Kidney (tissue), 22 donors: ENCODE data around the gene SIGLEC14. TPM values are rescaled to one million over a fixed set of nuclear protein-coding genes. Genes with fewer than 3 reads are reported as not detected.
"Not testable (repeated sequence)": the region's sequence is repeated elsewhere in the genome, so short reads cannot be mapped to it uniquely, and the experiment has no call there.

Experiments
- DNase-seq, 5 donors: peaks; one replicate each; pipeline ENCODE4 v3.0.0-alpha.2; 2013 to 2020
- FAIRE-seq: peaks from 2 replicates; lab custom pipeline; 2012; peaks lifted over from hg19 to GRCh38; lab: Jason Lieb, UNC
- H3K27ac ChIP-seq, 2 donors: one replicate each; pipeline ENCODE4 v1.7.0; 2013; ENCODE audit warnings: low read depth in 2 of 2, low read length in 2 of 2, inconsistent platforms in 1 of 2
- H3K27me3 ChIP-seq: one replicate; pipeline ENCODE4 v1.7.1; 2013; ENCODE audit warnings: low read length, inconsistent platforms; ENCODE audit not compliant: control insufficient read depth, insufficient read depth
- H3K36me3 ChIP-seq, 3 donors: one replicate each; pipeline versions ENCODE4 v1.7.0 to v1.7.1; 2013; ENCODE audit warnings: low read length in 3 of 3, control low read depth in 1 of 3, inconsistent platforms in 1 of 3; ENCODE audit not compliant: insufficient read depth in 3 of 3, control insufficient read depth in 2 of 3
- H3K4me1 ChIP-seq, 3 donors: one replicate each; pipeline versions ENCODE4 v1.7.0 to v1.7.1; 2013; ENCODE audit warnings: low read length in 3 of 3, inconsistent platforms in 1 of 3, low read depth in 1 of 3; ENCODE audit not compliant: control insufficient read depth in 2 of 3, insufficient read depth in 2 of 3
- H3K4me3 ChIP-seq, 3 donors: one replicate each; pipeline versions ENCODE4 v1.7.0 to v1.8.1; 2013; ENCODE audit warnings: low read length in 3 of 3, control low read depth in 1 of 3, inconsistent platforms in 1 of 3
- H3K9ac ChIP-seq, 3 donors: one replicate each; pipeline versions ENCODE4 v1.7.0 to v1.7.1; 2013; ENCODE audit warnings: low read length in 3 of 3, control low read depth in 1 of 3, inconsistent platforms in 1 of 3
- H3K9me3 ChIP-seq, 3 donors: one replicate each; pipeline versions ENCODE4 v1.7.0 to v1.7.1; 2013; ENCODE audit warnings: low read length in 3 of 3, control low read depth in 1 of 3, inconsistent platforms in 1 of 3; ENCODE audit not compliant: control insufficient read depth in 2 of 3, insufficient read depth in 1 of 3
- CTCF ChIP-seq: IDR thresholded peaks from 3 replicates; pipeline ENCODE4 v1.5.1; 2012; ENCODE audit warnings: mild to moderate bottlenecking, moderate library complexity, borderline replicate concordance; ENCODE audit not compliant: insufficient read depth; ENCODE audit errors: extremely low read depth
- intact Hi-C: fragments of 100-400 bp; cut with DNase I; formaldehyde crosslinking; loops from one replicate; pipeline ENCODE4 v1.11.1; 2022
- long read RNA-seq, 10 donors: library from polyadenylated mRNA in 1 of 10; unstranded in 1 of 10; transcript quantifications; one replicate each; pipeline ENCODE4 v2.0.0 and lab custom pipeline, GENCODE V29; 2021 to 2026
- polyA plus RNA-seq: library from polyadenylated mRNA; stranded (reverse); fragments of 350-450 nt; fragmentation: Illumina TruSeq; extraction: RNeasy Lipid Tissue Mini Kit (QIAGEN cat#74804); gene quantifications from one replicate; pipeline ENCODE4 v1.2.3, GENCODE V29; 2014; ENCODE audit warnings: low read depth, low replicate concordance; ENCODE audit not compliant: insufficient read depth
- total RNA-seq: library from RNA; stranded (reverse); fragmentation: NEBNext Ultra II Directional; extraction: Animal tissue kit (Norgen Biotek cat#: 25700); gene quantifications from one replicate; pipeline ENCODE4 v1.2.1, GENCODE V29; 2021
- donor health status: control.
- donor health status: control.
- donor health status: control.
- donor health status: control.
- donor health status: control.
- donor health status: DM: yes; HTN: yes; CAD: no.
- donor health status: Normal renal cell carcinoma (clear cell type).

The SIGLEC14 gene
- total RNA-seq: 11.5 TPM
- polyA plus RNA-seq: 0.26 TPM
- long read RNA-seq, donor 1: 0 reads
- long read RNA-seq, donor 2: 0 reads
- long read RNA-seq, donor 3: 0 reads
- long read RNA-seq, donor 4: 0 reads
- long read RNA-seq, donor 5: 0 reads
- long read RNA-seq, donor 6: 0 reads
- long read RNA-seq, donor 7: 0 reads
- long read RNA-seq, donor 8: 0 reads
- long read RNA-seq, donor 9: 0 reads
- long read RNA-seq, donor 10: 0 reads

- intact Hi-C loops: loop anchor here (10.0 kb wide), 1 partner anchor 172 kb away; the partner anchor contains the start of gene CEACAM18
- not testable (repeated sequence) for FAIRE-seq, DNase-seq, H3K36me3 ChIP-seq, H3K9ac ChIP-seq, H3K9me3 ChIP-seq, H3K27ac ChIP-seq, H3K4me1 ChIP-seq, H3K4me3 ChIP-seq, H3K27me3 ChIP-seq
Observed at GRCh38 chr19:51646730-51647129, at the start of gene SIGLEC14. Gene SIGLEC14 (minus strand): TSS chr19:51646825. CDS start chr19:51646759, 66 bp downstream.

- H3K9ac ChIP-seq: no peak overlapping the region
- no peaks in the 10 kb centered on the region for H3K9me3 ChIP-seq
- TF ChIP-seq CTCF: no peak
- peaks cover 0 to 11% (median 5%) of the 10 kb centered on the region in 3 donors for H3K4me1 ChIP-seq
- H3K27me3 ChIP-seq: no peaks in the 10 kb centered on the region
- no peak for FAIRE-seq
- H3K4me3 ChIP-seq: no peak overlapping the region
- no peak for DNase-seq
- H3K36me3 ChIP-seq: peaks cover 16 to 40% (median 21%) of the 10 kb centered on the region in 3 donors
- H3K27ac ChIP-seq: no peak overlapping the region
- intact Hi-C loops: no loop called here
Observed at GRCh38 chr19:51695702-51696315, 49.2 kb upstream of the SIGLEC14 start.

GRCh38 chr19:51695088-51695487 lies 48.5 kb upstream of the SIGLEC14 start:
- no peak overlapping the region for H3K9ac ChIP-seq
- no peaks in the 10 kb centered on the region for H3K9me3 ChIP-seq
- FAIRE-seq: no peak
- no peak for DNase-seq
- peaks cover 16 to 37% (median 21%) of the 10 kb centered on the region in 3 donors for H3K36me3 ChIP-seq
- no peaks in the 10 kb centered on the region for H3K27me3 ChIP-seq
- intact Hi-C loops: no loop called here
- H3K4me3 ChIP-seq: no peak overlapping the region
- H3K4me1 ChIP-seq: peaks cover 0 to 11% (median 5%) of the 10 kb centered on the region in 3 donors
- TF ChIP-seq CTCF: no peak
- H3K27ac ChIP-seq: no peak overlapping the region

- no peak for FAIRE-seq
- no peak for DNase-seq
- peaks cover 0 to 11% (median 5%) of the 10 kb centered on the region in 3 donors for H3K4me1 ChIP-seq
- H3K9me3 ChIP-seq: no peaks in the 10 kb centered on the region
- no peak overlapping the region for H3K27ac ChIP-seq
- intact Hi-C loops: no loop called here
- H3K4me3 ChIP-seq: no peak overlapping the region
- no peak overlapping the region for H3K9ac ChIP-seq
- H3K36me3 ChIP-seq: peaks cover 16 to 35% (median 21%) of the 10 kb centered on the region in 3 donors
- no peak for TF ChIP-seq CTCF
- H3K27me3 ChIP-seq: no peaks in the 10 kb centered on the region
Observed at GRCh38 chr19:51694318-51695085, 47.9 kb upstream of the SIGLEC14 start.
